PC-3 (cell line): ENCODE results near the gene MIPEP.

ENCODE experiments used
- EZH2 ChIP-seq: fragments of 300-600 bp; sonication (generic); IDR thresholded peaks from one replicate; pipeline ENCODE4 v1.6.1; 2017; ENCODE audit warnings: antibody characterized with exemption, mild to moderate bottlenecking, low read length; ENCODE audit not compliant: unreplicated experiment
- TF ChIP-seq, protein P1 (sequence below): fragments of 300-600 bp; sonication (generic); conservative IDR thresholded peaks from 2 replicates; pipeline ENCODE4 v1.5.1; 2017; ENCODE audit warnings: antibody characterized with exemption, low read depth, mild to moderate bottlenecking, low read length

DNA sequence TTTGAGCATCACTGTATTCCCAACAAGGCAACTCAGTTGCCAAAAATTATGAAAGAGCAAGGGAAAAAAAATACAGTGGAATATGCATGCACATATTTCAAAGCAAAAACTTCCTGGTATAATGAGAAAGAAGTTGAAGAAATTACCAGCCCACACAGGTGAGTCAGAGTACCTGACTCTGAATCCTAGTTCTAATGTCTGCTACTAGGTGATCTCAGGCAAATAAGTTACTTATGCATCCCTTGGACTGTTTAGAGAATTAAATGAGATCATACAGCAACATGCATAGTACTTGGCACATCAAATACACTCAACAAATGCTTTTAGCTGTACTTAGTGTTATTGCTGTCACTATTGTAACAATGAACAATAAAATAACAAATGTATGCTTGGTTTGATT lies 144.9 kb downstream of the MIPEP start:
- TF ChIP-seq, protein P1, sequence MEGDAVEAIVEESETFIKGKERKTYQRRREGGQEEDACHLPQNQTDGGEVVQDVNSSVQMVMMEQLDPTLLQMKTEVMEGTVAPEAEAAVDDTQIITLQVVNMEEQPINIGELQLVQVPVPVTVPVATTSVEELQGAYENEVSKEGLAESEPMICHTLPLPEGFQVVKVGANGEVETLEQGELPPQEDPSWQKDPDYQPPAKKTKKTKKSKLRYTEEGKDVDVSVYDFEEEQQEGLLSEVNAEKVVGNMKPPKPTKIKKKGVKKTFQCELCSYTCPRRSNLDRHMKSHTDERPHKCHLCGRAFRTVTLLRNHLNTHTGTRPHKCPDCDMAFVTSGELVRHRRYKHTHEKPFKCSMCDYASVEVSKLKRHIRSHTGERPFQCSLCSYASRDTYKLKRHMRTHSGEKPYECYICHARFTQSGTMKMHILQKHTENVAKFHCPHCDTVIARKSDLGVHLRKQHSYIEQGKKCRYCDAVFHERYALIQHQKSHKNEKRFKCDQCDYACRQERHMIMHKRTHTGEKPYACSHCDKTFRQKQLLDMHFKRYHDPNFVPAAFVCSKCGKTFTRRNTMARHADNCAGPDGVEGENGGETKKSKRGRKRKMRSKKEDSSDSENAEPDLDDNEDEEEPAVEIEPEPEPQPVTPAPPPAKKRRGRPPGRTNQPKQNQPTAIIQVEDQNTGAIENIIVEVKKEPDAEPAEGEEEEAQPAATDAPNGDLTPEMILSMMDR = no peak
- no peak for TF ChIP-seq EZH2
